SK-N-MC (cell line): ENCODE measurements around the gene VSIG2.

Source experiments
- EZH2 ChIP-seq: fragments of 200-600 bp; sonication (generic); IDR thresholded peaks from one replicate; pipeline ENCODE4 v1.6.1; 2017; ENCODE audit warnings: antibody characterized with exemption
- POLR2AphosphoS5 ChIP-seq: IDR thresholded peaks from 2 replicates; pipeline ENCODE4 v1.6.1; 2012; ENCODE audit warnings: mild to moderate bottlenecking, low read depth, low read length, borderline replicate concordance

DNA sequence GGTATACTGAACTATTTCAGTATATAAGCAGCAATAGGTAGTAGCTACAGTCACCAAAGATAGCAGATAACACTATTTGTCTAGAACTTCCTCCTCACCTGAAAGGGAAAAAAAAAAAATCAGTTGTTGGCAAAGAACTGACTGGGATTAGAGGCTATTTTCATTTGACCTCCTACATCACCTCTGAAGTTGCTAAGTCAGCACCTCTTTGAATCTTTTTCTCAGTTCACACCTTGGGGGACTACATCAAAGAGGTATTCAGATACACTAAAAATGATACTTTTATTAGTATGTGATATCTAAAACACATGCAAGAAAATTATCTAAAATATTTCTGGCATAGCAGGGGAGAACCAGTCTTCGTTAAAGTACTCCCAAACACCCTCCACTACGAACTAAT lies 32.0 kb upstream of the VSIG2 start:
- TF ChIP-seq EZH2 (no peak), POLR2AphosphoS5 (no peak)
